Adrenal gland (tissue), 5 donors: ENCODE results near the gene CMTM8.

Experiments
- POLR2A ChIP-seq, 2 donors: fragments of 450-650 bp; IDR thresholded peaks; one replicate each; pipeline ENCODE4 v1.6.1; 2017; ENCODE audit warnings: antibody characterized with exemption in 2 of 2, mild to moderate bottlenecking in 2 of 2, moderate library complexity in 1 of 2
- TF ChIP-seq, protein P1 (sequence below), 6 experiments: fragments of 450-650 bp in 4 of 6; fragments of 200-600 bp in 2 of 6; sonication (generic) in 1 of 6; IDR thresholded peaks; 1 replicate in 5 of 6; 2 replicates in 1 of 6; pipeline versions ENCODE4 v1.5.1 to v1.8.0; 2016 to 2021; ENCODE audit warnings: antibody characterized with exemption in 6 of 6, mild to moderate bottlenecking in 2 of 6, moderate library complexity in 1 of 6
- donor health status: DM: no; HTN: no; CAD: no.

DNA sequence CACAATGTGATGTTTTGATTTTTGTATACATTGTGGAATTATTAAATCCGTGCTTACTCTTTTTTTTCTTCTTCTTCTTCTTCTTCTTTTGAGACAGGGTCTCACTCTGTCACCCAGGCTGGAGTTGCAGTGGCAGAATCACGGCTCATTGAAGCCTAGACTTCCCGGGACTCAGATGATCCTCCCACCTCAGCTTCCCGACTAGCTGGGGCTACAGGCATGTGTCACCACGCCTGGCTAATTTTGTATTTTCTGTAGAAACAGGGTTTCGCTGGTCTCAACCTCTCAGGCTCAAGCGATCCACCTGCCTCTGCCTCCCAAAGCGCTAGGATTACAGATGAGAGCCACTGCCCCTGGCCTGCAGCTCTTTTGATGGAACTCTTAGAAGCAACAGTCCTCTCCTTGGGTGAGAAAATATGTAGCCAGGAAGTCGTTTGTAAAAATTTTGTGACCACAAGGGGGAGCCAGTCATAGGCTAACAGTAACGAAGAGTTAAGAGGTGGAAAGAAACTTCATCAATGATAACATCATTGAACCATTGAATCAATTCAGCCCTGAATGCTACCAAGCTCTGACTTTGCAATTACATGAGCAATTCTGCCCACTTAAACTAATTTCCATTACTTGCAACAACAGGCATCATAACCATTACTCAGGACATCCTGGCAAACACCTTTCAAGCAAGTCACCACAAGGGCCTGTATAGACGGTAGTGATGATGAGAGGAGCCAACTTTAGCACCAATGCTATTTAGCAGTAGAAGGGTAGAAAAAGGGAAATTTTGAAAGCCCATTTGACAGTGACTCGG is 136.5 kb downstream of the CMTM8 start:
- no peak for TF ChIP-seq POLR2A (IDR thresholded peaks at IDR 0.05)
- TF ChIP-seq, protein P1, sequence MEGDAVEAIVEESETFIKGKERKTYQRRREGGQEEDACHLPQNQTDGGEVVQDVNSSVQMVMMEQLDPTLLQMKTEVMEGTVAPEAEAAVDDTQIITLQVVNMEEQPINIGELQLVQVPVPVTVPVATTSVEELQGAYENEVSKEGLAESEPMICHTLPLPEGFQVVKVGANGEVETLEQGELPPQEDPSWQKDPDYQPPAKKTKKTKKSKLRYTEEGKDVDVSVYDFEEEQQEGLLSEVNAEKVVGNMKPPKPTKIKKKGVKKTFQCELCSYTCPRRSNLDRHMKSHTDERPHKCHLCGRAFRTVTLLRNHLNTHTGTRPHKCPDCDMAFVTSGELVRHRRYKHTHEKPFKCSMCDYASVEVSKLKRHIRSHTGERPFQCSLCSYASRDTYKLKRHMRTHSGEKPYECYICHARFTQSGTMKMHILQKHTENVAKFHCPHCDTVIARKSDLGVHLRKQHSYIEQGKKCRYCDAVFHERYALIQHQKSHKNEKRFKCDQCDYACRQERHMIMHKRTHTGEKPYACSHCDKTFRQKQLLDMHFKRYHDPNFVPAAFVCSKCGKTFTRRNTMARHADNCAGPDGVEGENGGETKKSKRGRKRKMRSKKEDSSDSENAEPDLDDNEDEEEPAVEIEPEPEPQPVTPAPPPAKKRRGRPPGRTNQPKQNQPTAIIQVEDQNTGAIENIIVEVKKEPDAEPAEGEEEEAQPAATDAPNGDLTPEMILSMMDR (IDR thresholded peaks at IDR 0.05): peak; percentile 66 to 79 (median 72)
